Amniotic stem cell (primary cell): ENCODE measurements around the gene CDHR3.

Source experiments
- DNase-seq: peaks from one replicate; lab custom pipeline; 2025; lab: John Stamatoyannopoulos, UW

CDHR3 gene

GRCh38 chr7:106067678-106068077 is 104.6 kb downstream of the CDHR3 start:
- DNase-seq = no peak

DNA sequence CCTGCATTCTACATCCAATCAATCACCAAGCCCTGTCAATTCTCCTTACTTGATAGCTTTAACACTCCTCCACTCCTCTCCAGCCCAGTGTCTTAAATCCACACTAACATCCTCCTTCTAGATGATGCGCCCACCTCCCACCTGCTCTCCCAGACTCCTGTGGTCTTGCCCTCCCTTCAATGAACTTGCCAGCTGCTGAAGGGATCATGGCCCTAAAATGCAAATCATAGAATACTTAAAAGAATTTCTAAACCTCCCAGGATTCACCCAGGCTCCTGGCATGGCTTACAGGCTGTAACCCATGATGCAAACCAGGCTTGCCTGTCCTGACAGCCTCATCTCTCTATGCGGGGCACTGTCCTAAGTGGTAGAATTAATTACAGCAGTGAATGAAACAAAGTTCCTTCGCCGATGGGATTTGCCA is 105.5 kb downstream of the CDHR3 start:
- DNase-seq = no peak

- DNase-seq = no peak
These were observed 105.9 kb downstream of the CDHR3 start for GRCh38 chr7:106068986-106069385.

- DNase-seq = no peak
These were observed 106.6 kb downstream of the CDHR3 start for GRCh38 chr7:106069471-106070200.

DNA sequence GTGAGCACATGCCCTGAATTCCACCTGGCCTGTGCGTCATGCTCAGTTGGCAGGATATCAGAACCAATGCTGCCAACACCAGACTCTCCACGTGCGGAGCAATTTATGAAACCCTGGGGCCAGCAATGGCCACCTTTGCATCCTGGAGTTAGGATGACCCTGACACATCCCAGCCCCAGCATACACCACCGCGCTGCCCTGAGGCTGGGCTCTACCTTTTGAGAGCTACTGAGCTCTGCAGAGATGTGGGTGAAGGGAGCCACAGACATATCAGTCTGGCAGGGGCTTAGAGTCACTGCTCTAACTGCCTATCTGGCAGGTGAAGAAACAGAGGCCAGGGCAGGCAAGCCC is 107.1 kb downstream of the CDHR3 start:
- DNase-seq = no peak

DNA sequence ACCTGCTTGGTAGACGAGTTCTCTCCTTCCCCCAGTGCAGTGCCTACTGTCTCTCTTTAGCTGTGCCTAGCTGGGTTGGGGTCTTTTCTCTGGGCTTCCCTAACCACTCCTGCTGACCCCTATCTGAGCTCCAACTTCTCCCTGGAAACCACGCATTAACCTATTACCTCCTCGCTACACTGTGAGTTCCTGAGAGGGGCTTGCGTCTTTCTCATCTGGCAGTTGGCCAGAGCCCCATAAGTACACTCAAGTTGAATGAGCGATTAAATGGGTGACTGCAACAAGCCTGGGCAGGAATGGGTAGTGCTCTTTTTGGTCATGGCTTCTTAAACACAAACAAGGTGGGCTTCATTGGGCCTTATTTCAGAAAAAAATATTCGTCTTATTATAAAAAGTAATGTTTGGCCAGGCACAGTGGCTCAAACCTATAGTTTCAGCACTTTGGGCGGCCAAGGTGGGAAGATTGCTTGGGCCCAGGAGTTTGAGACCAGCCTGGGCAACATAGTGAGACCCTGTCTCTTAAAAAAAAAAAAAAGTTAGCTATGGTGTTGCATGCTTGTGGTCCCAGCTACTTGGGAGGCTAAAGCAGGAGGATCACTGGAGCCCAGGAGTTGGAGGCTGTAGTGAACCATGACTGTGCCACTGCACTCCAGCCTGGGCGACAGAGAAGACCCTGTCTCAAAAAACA is 107.6 kb downstream of the CDHR3 start:
- no peak for DNase-seq

- no peak for DNase-seq
These were observed 108.4 kb downstream of the CDHR3 start for GRCh38 chr7:106071356-106071998.

DNA sequence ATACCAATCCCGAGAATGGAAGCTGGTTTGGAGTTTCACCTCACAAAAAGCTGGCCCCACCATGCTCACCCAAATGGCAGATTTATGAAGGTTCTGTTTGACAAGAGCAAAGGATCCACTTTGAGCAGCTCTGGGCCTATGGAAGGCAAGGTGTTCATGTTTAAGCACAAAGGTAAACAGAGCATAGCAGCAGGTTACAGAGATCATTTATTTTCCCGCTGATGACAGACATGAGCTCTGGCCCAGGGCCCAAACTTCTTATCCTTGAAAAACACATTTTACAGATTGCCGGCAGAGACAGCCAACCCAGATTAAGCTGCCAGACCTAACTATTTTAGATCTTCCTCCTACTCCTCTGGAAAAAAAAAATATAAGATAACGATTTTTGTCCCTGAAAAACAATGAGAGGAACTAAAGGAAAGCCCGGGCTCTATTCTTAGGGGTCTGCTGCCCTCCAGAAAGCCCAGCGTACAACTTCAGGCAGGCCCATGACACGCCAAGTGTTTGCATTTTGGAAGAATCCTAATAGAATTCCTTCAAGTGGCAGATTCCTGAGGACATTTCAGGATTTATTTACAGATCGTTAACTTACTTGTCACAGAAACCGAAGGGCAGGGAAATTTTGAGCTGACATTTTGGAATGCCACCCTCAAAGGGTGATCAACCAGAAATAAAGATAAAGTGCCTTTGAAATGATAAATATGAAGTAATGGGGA is 109.1 kb downstream of the CDHR3 start:
- DNase-seq = no peak

GRCh38 chr7:106072715-106073091 is 109.6 kb downstream of the CDHR3 start:
- DNase-seq = no peak

DNA sequence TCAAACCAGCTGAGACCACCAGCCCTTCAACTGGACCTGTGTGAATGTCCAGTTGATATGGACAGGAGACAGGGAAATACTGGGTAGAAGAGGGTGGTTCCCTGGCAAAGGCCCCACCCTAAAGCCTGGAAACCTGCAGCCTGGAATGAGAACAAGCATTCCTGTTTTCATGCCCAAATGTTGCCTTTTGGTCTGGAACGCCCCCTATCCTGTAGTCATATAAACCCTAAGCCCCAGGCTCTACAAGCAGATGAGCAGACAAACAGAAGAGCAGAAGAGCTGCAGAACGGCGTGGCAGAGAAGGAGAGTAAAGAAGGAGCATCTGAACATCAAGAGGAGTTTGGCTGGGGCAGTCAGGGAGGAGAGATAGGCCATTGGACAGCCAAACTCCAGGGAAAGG is 110.6 kb downstream of the CDHR3 start:
- no peak for DNase-seq

- DNase-seq = no peak
These were observed 111.2 kb downstream of the CDHR3 start for GRCh38 chr7:106074257-106074656.

DNA sequence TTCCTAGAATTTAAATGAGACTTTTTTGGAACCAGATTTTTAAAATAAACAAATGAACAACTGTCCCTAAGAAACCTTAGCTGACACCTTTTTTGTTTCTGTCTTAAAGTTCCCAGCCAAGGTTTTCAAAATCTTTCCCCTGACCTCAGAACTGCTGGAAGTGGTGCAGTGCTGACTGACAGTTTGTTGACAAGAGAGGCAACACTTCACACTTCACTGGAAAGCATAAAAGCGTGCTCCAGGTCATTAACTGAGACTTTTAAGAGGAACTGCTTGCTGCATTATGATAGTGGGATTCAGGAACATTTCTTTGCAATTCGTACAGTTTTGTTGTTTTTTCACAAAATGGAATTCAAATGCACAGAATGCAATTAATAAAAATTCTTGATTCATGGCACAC is 112.9 kb downstream of the CDHR3 start:
- DNase-seq = no peak

DNA sequence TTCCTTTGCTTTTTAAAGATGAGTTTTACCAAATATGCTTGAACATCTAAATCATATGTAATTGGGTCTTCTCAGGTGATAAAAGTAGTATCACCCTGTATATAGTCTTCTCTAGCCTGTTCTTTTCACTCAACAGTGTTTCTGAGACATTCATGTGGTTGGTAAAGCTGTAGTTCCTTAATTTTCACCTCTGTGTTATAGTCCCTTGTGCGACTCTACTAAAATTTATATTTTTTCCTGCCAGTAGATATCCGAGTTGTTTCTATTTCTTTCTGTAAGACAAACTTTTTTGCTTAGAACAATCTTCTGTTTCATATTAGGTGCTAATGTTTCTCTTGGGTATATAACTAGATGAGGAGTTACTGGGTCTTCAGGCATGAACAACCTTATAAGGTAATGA is 113.5 kb downstream of the CDHR3 start:
- no peak for DNase-seq

DNA sequence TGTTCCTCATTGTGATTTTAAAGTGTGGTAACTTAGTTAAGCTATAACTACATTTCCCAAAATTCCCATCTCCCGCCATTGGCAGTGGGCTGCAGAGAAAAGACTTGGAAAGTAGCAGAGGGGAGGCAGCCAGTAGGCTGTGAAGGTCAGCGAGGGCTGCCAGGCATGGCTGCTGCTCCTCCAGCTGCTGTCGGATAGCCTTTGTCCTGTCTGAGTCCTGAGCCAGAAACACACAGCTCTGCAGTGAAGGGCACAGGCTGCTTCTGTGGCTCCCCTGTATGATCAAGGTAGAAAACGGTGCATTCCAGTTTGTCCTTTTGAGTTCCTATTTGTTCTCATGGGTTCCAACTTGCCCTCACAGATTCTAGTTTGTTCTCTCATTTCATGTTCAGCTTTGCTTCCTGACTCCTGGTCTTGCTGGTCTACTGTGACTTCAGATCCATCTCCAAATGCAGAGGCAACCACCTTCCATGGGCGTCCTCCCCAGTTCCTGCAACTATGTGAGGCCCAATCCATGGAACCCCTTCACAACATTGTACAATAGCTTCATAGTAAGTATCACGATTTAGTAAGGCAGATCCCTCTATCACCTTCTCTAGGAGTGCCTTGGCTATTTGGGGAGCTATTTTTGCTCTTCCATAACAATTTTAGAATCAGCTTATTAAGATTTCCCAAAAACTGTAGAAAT is 117.4 kb downstream of the CDHR3 start:
- DNase-seq = no peak

GRCh38 chr7:106082087-106082854 is 119.2 kb downstream of the CDHR3 start:
- no peak for DNase-seq
